ENCODE measurements around the gene FAM184B. TPM values are rescaled to one million over a fixed set of nuclear protein-coding genes. Genes with fewer than 3 reads are reported as not detected.

FAM184B gene
- total RNA-seq, 2 experiments from 2014 or later: not detected

GRCh38 chr4:17614416-17615299, 166.8 kb downstream of the FAM184B start, which contains the start of gene MED28:
Gene MED28, plus strand, starts transcription at chr4:17614641. Its CDS starts 14 bp downstream, at chr4:17614655.
- Mint-ChIP-seq H3K27me3 (peaks cover 3% of the 10 kb centered on the region), H3K36me3 (peaks cover 20% of the 10 kb centered on the region), H3K9me3 (no peaks in the 10 kb centered on the region), H3K4me3 (peak within 1 kb of the TSS; percentile 100), H3K4me1 (ENCODE audit: low read depth) (peaks cover 48% of the 10 kb centered on the region), H3K27ac (peak within 1 kb of the TSS; percentile 97)
- POLR2A ChIA-PET: interaction anchor here (0.5 to 2.6 kb wide), 12 partner anchors 9 to 194 kb away, joined by 3 to 15 read pairs (median 4); partner anchors contain the start of gene LAP3
- CTCF ChIA-PET: interaction anchor here (0.9 to 3.1 kb wide), 10 partner anchors 22 to 195 kb away, joined by 3 to 19 read pairs (median 4); partner anchors contain the start of gene LAP3
- peak; percentile 97 for DNase-seq
- intact Hi-C loops (cut with micrococcal nuclease): loop anchor here (1.0 to 2.0 kb wide), 5 partner anchors 37 to 408 kb away; partner anchors contain the start of genes DCAF16, LAP3, NCAPG and QDPR

- peak overlapping the region; percentile 97 for H3K27ac Mint-ChIP-seq
- ChIA-PET POLR2A (interaction anchor here (1.0 to 2.6 kb wide), 11 partner anchors 8 to 195 kb away, joined by 3 to 15 read pairs (median 4); partner anchors contain the start of gene LAP3), CTCF (interaction anchor here (0.8 to 3.1 kb wide), 10 partner anchors 22 to 195 kb away, joined by 3 to 19 read pairs (median 4); partner anchors contain the start of gene LAP3)
- DNase-seq: peak; percentile 23
- peaks cover 3% of the 10 kb centered on the region for H3K27me3 Mint-ChIP-seq
- H3K36me3 Mint-ChIP-seq: peaks cover 13% of the 10 kb centered on the region
- H3K4me3 Mint-ChIP-seq: peak overlapping the region; percentile 100
- no peaks in the 10 kb centered on the region for H3K9me3 Mint-ChIP-seq
- intact Hi-C loops (cut with micrococcal nuclease): loop anchor here (1.0 to 2.0 kb wide), 5 partner anchors 37 to 408 kb away; partner anchors contain the start of genes DCAF16, LAP3, NCAPG and QDPR
- H3K4me1 Mint-ChIP-seq (ENCODE audit: low read depth): peaks cover 41% of the 10 kb centered on the region
These were observed 167.5 kb downstream of the FAM184B start for GRCh38 chr4:17613761-17614415.

- DNase-seq: no peak
- Mint-ChIP-seq H3K4me1 (ENCODE audit: low read depth) (no peaks in the 10 kb centered on the region), H3K9me3 (no peaks in the 10 kb centered on the region), H3K27ac (no peak overlapping the region), H3K27me3 (no peaks in the 10 kb centered on the region), H3K4me3 (no peak overlapping the region), H3K36me3 (peaks cover 23% of the 10 kb centered on the region)
- ChIA-PET POLR2A (interaction anchor here (1.3 kb wide), 1 partner anchor 9 kb away, joined by 4 read pairs; the partner anchor contains the start of gene MED28), CTCF (interaction anchor here (1.2 kb wide), 1 partner anchor 212 kb away, joined by 3 read pairs; no protein-coding TSS in a partner anchor)
- intact Hi-C loops (cut with micrococcal nuclease): no loop called here
These were observed 176.2 kb downstream of the FAM184B start for GRCh38 chr4:17605236-17605635.

- intact Hi-C loops (cut with micrococcal nuclease): no loop called here
- no peaks in the 10 kb centered on the region for H3K4me1 Mint-ChIP-seq (ENCODE audit: low read depth)
- POLR2A ChIA-PET: no interaction called here
- no peak overlapping the region for H3K27ac Mint-ChIP-seq
- CTCF ChIA-PET: no interaction called here
- H3K36me3 Mint-ChIP-seq: peaks cover 36% of the 10 kb centered on the region
- DNase-seq: no peak
- H3K4me3 Mint-ChIP-seq: no peak overlapping the region
- no peaks in the 10 kb centered on the region for H3K27me3 Mint-ChIP-seq
- no peaks in the 10 kb centered on the region for H3K9me3 Mint-ChIP-seq
These were observed 181.6 kb downstream of the FAM184B start for GRCh38 chr4:17599826-17600225.

- peaks cover 5% of the 10 kb centered on the region for H3K4me1 Mint-ChIP-seq (ENCODE audit: low read depth)
- intact Hi-C loops (cut with micrococcal nuclease): no loop called here
- H3K36me3 Mint-ChIP-seq: peaks cover 45% of the 10 kb centered on the region
- H3K4me3 Mint-ChIP-seq: no peak overlapping the region
- no peaks in the 10 kb centered on the region for H3K9me3 Mint-ChIP-seq
- no peak overlapping the region for H3K27ac Mint-ChIP-seq
- no peaks in the 10 kb centered on the region for H3K27me3 Mint-ChIP-seq
- ChIA-PET POLR2A (no interaction called here), CTCF (no interaction called here)
- no peak for DNase-seq
These were observed 183.9 kb downstream of the FAM184B start for GRCh38 chr4:17597517-17597916.

GRCh38 chr4:17595471-17596005, 185.9 kb downstream of the FAM184B start:
- Mint-ChIP-seq H3K4me3 (no peak overlapping the region), H3K27ac (no peak overlapping the region), H3K4me1 (ENCODE audit: low read depth) (peaks cover 8% of the 10 kb centered on the region), H3K27me3 (no peaks in the 10 kb centered on the region), H3K36me3 (peaks cover 53% of the 10 kb centered on the region), H3K9me3 (no peaks in the 10 kb centered on the region)
- DNase-seq: no peak
- intact Hi-C loops (cut with micrococcal nuclease): no loop called here
- ChIA-PET POLR2A (no interaction called here), CTCF (interaction anchor here (1.4 kb wide), 1 partner anchor 46 kb away, joined by 6 read pairs; no protein-coding TSS in a partner anchor)

- DNase-seq: no peak
- ChIA-PET CTCF (no interaction called here), POLR2A (no interaction called here)
- Mint-ChIP-seq H3K27ac (no peak overlapping the region), H3K9me3 (no peaks in the 10 kb centered on the region), H3K27me3 (no peaks in the 10 kb centered on the region), H3K36me3 (peaks cover 59% of the 10 kb centered on the region), H3K4me1 (ENCODE audit: low read depth) (peaks cover 8% of the 10 kb centered on the region), H3K4me3 (no peak overlapping the region)
- intact Hi-C loops (cut with micrococcal nuclease): no loop called here
These were observed 192.1 kb downstream of the FAM184B start for GRCh38 chr4:17589355-17589754.

- H3K27me3 Mint-ChIP-seq: no peaks in the 10 kb centered on the region
- ChIA-PET CTCF (interaction anchor here (0.6 kb wide), 1 partner anchor 936 kb away, joined by 3 read pairs; no protein-coding TSS in a partner anchor), POLR2A (no interaction called here)
- H3K27ac Mint-ChIP-seq: no peak overlapping the region
- intact Hi-C loops (cut with micrococcal nuclease): no loop called here
- no peak for DNase-seq
- H3K9me3 Mint-ChIP-seq: no peaks in the 10 kb centered on the region
- no peak overlapping the region for H3K4me3 Mint-ChIP-seq
- H3K36me3 Mint-ChIP-seq: peaks cover 56% of the 10 kb centered on the region
- peaks cover 3% of the 10 kb centered on the region for H3K4me1 Mint-ChIP-seq (ENCODE audit: low read depth)
These were observed 194.2 kb downstream of the FAM184B start for GRCh38 chr4:17587094-17587822.

GRCh38 chr4:17584521-17585213, 196.8 kb downstream of the FAM184B start:
- H3K36me3 Mint-ChIP-seq: peaks cover 65% of the 10 kb centered on the region

GRCh38 chr4:17583941-17584340, 197.5 kb downstream of the FAM184B start:
- intact Hi-C loops (cut with micrococcal nuclease): no loop called here
- Mint-ChIP-seq H3K36me3 (peaks cover 66% of the 10 kb centered on the region), H3K27ac (no peak overlapping the region), H3K4me1 (ENCODE audit: low read depth) (peaks cover 6% of the 10 kb centered on the region), H3K27me3 (no peaks in the 10 kb centered on the region), H3K4me3 (no peak overlapping the region), H3K9me3 (no peaks in the 10 kb centered on the region)
- CTCF ChIA-PET: interaction anchor here (1.1 to 1.7 kb wide), 2 partner anchors 9 to 35 kb away, joined by 3 to 5 read pairs; no protein-coding TSS in a partner anchor
- POLR2A ChIA-PET: no interaction called here
- DNase-seq: no peak

More at GRCh38 chr4:17584521-17585213, 196.8 kb downstream of the FAM184B start:
- ChIA-PET CTCF (interaction anchor here (1.7 kb wide), 1 partner anchor 35 kb away, joined by 5 read pairs; no protein-coding TSS in a partner anchor), POLR2A (no interaction called here)
- Mint-ChIP-seq H3K4me3 (no peak overlapping the region), H3K4me1 (ENCODE audit: low read depth) (peaks cover under 1% of the 10 kb centered on the region), H3K9me3 (no peaks in the 10 kb centered on the region), H3K27ac (no peak overlapping the region), H3K27me3 (no peaks in the 10 kb centered on the region)
- intact Hi-C loops (cut with micrococcal nuclease): no loop called here
- no peak for DNase-seq

- POLR2A ChIA-PET: no interaction called here
These were observed 198.1 kb downstream of the FAM184B start for GRCh38 chr4:17583276-17583675.

More at GRCh38 chr4:17583276-17583675, 198.1 kb downstream of the FAM184B start:
- H3K36me3 Mint-ChIP-seq: peaks cover 67% of the 10 kb centered on the region
- CTCF ChIA-PET: interaction anchor here (1.1 to 1.7 kb wide), 2 partner anchors 9 to 34 kb away, joined by 3 to 5 read pairs; no protein-coding TSS in a partner anchor
- no peaks in the 10 kb centered on the region for H3K9me3 Mint-ChIP-seq
- DNase-seq: no peak
- no peak overlapping the region for H3K27ac Mint-ChIP-seq
- no peak overlapping the region for H3K4me3 Mint-ChIP-seq
- intact Hi-C loops (cut with micrococcal nuclease): no loop called here
- no peaks in the 10 kb centered on the region for H3K27me3 Mint-ChIP-seq
- H3K4me1 Mint-ChIP-seq (ENCODE audit: low read depth): peaks cover 13% of the 10 kb centered on the region
